Dermis microvascular lymphatic vessel endothelial cell (primary cell): ENCODE results near the gene CCDC7. TPM values are rescaled to one million over a fixed set of nuclear protein-coding genes. Genes with fewer than 3 reads are reported as not detected.
"Not testable (repeated sequence)": the region's sequence is repeated elsewhere in the genome, so short reads cannot be mapped to it uniquely, and the experiment has no call there.

Experiments used
- DNase-seq, 2 donors: peaks; one replicate each; pipeline versions ENCODE4 v3.0.0 to v3.0.0-alpha.2; 2010; ENCODE audit warnings: low read depth in 2 of 2
- total RNA-seq: library from RNA; depleted of rRNA; stranded (reverse); fragments of >200 nt; gene quantifications from 2 replicates; pipeline ENCODE4 v1.2.1, GENCODE V29; 2014

CCDC7 gene
- total RNA-seq, 1 donor from 2014 or later: 4.2 TPM

GRCh38 chr10:32887481-32887880 lies 441.5 kb downstream of the CCDC7 start:
- no peak for DNase-seq

GRCh38 chr10:32888161-32888927 lies 442.4 kb downstream of the CCDC7 start:
- no peak for DNase-seq

DNA sequence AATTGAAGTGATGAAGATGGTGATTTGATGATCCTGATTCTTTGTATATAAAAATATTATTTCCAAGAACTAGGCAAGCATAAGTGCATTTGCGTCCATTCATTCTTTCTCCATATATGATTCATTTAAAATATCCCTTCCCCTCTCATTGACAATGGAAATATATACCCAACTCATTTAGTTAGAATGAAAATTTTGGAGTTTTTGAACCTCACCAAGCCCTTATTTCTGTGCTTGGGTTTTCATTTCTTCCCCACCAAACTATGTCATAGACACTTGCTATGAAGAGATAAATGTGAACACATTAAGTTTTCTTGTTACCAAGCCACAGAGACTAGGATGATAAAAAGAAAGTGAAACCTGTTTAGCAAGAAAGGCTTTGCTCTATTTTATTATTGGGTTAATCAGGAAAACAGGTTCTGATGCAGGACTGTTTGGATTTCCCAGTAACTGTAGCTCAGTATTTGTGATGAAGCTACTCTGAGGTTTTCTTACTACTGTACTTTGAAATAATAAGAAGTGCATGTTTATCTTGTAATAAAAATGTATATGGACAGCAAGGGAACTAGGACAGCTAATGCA lies 443.8 kb downstream of the CCDC7 start:
- no peak for DNase-seq

DNA sequence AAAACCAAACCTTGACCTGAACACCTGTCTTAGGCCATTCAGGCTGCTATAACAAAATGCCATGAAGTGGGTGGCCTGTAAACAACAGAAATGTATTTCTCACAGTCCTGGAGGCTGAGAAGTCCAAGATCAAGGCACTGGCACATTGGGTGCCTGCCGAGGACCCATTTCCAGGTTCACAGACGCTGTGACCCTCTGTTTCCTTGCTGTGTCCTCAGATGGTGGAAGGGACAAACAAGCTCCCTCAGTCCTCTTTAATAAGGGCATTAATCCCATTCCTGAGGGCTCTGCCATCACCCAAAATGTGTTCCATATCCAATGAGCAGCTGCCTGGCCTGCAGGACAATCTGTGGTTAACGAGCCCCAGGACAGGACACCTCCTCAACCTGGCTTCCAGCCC lies 444.5 kb downstream of the CCDC7 start:
- DNase-seq: no peak

DNA sequence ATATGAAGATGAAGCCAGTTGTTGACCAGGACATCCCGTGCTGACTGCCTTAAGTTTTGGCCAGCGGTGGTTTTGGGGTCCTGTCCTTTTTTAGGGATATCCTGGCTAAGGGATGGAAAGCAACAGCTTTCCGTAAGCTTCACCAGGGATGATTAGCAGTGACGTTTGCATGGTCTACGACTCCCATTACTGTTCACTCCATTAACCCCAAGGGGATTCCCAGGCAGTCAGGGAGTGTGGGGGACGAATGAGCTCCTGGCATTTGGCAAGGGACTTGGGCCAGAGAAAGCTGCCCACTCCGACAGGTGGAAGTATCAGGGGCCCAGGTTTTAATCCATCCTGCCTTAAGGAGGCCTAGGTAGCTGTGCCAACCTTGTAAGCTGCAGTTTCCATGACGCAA lies 445.3 kb downstream of the CCDC7 start:
- DNase-seq: no peak

GRCh38 chr10:32893434-32893833 lies 447.5 kb downstream of the CCDC7 start:
- no peak for DNase-seq

GRCh38 chr10:32893916-32894664 lies 448.1 kb downstream of the CCDC7 start:
- DNase-seq: no peak

DNA sequence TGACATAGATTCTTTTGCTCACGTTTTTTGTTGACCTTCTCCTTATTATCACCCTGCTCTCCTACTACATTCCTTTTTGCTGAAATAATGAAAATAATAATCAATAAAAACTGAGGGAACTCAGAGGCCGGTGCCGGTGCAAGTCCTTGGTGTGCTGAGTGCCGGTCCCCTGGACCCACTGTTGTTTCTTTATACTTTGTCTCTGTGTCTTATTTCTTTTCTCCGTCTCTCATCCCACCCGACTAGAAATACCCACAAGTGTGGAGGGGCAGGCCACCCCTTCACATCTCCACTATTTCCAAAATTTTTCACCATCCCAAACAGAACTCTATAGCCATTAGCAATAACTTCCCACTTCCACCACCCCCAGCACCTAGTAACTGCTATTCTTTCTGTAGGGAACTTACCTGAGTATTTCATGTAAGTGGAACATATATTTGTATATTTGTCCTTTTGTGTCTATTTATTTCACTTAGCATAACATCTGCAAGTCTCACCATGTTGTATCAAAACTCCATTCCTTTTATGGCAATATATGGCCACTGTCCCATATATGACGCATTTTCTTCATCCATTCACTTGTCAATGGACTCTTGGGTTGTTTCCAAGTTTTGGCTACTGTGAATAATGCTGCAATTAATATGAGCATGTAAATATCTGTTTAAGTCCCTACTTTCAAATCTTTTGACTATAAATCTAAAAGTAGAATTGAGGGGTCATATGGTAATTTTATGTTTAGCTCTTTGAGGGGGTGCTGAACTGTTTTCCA lies 449.4 kb downstream of the CCDC7 start:
- DNase-seq: not testable (repeated sequence)

GRCh38 chr10:32901815-32902214 lies 455.9 kb downstream of the CCDC7 start:
- DNase-seq: no peak

GRCh38 chr10:32905466-32905865 lies 459.5 kb downstream of the CCDC7 start:
- no peak for DNase-seq

DNA sequence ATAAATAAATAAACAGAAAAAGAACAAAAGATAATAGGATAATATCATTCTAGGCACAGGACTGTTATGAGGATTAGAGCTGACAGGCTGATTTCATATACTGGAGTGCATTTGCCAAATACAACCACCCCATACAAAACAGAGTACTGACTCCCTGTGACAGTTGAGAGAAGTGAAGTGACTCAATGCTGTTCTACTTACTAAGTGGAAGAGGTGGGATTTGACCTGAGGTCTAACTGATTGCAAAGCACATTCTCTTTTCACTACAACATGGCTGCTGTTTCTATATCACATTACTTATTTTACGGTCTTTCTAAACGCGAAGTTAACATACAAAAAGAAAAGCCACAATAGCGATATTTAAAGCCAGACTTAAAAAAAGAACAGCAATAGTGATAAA lies 460.7 kb downstream of the CCDC7 start:
- no peak for DNase-seq

GRCh38 chr10:32909456-32909855 lies 463.5 kb downstream of the CCDC7 start:
- no peak for DNase-seq

DNA sequence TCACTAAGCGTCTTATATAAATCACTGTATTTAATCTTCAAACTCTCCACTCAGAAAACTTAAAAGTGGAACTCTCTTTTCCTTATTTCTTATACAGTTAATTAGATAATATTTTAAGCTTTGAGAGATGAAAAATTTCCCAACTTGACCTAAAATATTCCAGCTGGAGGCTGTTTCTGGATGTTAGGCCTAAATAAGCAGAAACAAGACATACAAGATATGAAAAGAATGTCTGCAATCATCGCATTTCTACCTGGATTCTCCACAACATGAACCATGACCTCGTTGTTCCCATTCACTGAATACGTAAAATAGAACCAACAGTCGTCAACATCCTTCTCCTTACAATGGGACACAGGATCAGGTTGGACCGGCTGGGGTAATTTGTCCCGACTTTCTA lies 464.0 kb downstream of the CCDC7 start:
- DNase-seq: not testable (repeated sequence)

DNA sequence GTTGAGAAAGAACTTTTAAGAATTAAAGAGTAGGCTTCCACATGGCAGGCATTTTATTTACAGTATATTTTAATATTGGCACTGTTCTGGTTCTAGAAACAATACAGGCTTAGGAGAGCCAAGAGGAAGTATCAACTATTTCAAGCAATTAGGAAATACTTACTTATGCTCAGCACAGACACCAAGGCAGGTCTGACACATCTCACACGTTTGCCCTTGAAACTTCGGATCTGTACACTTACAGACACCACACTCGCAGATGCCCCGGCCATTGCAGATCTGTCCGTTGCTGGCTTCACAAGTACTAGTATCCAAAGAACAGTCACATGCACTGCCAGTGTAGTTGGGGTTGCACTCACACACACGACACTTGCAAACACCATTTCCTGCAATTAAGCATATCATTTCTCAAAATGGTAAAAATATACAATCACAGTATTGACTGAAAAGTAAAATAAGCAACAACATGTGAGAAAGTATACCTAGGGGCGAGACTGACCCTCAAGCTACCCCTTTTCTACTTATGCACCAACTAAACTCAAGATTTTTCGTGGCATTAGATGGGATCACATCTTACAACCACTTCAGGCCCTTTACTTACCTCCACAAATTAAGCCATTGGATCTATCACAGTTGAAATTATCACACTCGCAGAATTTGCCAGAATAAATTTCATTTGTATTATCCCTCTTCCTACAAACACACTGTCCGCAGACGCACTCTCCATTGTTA lies 465.5 kb downstream of the CCDC7 start:
- DNase-seq: no peak

DNA sequence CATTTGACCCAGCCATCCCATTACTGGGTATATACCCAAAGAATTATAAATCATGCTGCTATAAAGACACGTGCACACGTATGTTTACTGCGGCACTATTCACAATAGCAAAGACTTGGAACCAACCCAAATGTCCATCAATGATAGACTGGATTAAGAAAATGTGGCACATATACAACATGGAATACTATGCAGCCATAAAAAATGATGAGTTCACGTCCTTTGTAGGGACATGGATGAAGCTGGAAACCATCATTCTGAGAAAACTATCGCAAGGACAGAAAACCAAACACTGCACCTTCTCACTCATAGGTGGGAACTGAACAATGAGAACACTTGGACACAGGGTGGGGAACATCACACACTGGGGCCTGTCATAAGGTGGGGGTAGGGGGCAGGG lies 471.9 kb downstream of the CCDC7 start:
- not testable (repeated sequence) for DNase-seq

DNA sequence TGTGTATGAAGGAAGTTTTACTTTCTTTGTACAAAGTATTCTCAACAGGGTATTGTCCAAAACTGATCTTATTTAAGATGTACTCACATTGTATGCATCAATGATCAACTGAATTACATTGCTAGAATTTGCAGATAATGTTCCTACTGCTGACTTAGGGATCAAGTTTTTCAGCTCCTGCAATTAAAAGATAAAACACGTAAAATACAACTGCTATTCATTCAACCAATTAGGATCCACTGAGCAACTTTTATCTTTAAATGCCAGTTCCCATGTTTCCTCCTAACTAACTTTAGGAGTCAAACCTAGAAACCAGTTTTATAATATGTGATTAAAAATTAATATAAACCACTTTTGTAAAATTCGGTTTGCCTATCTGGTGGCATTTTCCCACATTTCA lies 476.2 kb downstream of the CCDC7 start:
- no peak for DNase-seq

DNA sequence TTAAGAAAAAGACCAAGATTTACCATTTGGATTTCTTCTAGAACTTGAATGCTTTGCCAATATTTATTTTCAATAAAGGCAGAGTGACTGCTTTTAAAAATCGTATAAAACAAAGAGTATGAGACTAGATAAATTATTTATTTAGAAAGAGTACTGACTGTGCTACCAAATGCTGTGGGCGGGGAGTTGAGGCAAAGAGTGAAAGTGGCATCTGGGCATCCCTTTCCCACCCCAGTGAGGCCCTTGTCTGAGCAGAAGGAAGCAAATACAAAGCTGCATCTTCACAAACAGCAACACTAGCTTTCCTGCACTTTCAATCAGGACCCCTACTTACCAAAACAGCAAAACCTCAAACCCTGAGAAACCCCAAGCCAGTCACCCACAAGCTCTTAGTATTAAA lies 477.2 kb downstream of the CCDC7 start:
- no peak for DNase-seq

- no peak for DNase-seq
These were observed 477.9 kb downstream of the CCDC7 start for GRCh38 chr10:32923849-32924248.
